HFF-Myc (cell line): Measurements from ENCODE around the gene ABLIM1.

Experiments
- DNase-seq: peaks from one replicate; pipeline ENCODE4 v3.0.0-alpha.2; 2011; ENCODE audit warnings: low read depth; ENCODE audit errors: extremely low read depth
- H3K4me3 ChIP-seq: replicated peaks from 2 replicates; pipeline ENCODE4 v1.5.1; 2011; ENCODE audit warnings: low read depth, mild to moderate bottlenecking, control low read depth, low read length
- TF ChIP-seq, protein P1 (sequence below): IDR thresholded peaks from 2 replicates; pipeline ENCODE4 v1.5.1; 2012; ENCODE audit warnings: mild to moderate bottlenecking, low read depth, low read length, control low read depth; ENCODE audit errors: missing control alignments

ABLIM1 gene

DNA sequence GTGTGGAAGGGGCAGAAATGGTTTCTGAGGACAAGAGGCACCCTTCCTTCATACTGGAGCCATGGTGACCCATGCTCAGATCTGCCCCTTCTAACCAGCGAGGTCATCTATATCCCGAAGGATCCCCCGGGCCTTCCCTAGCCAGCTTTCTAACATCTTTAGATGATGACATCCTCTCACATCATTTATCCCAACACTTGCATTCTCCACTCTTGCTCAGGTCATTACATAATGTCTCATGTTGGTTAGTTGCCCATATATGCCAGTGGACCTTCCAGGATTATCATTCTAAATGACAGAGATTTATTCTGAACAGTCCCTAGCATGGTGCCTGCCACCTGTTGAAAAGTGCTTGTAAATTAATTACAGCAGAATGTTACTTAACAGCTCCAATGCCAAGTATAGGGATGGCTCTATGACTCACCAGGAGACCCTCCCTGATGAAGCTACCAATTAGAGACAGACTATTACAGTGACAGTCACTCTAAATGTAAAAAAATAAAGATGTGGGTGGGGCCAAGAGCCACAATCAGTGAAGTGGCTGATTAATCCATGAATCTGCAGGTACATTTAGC lies 22.6 kb upstream of the ABLIM1 start:
- no peak overlapping the region for H3K4me3 ChIP-seq
- TF ChIP-seq, protein P1, sequence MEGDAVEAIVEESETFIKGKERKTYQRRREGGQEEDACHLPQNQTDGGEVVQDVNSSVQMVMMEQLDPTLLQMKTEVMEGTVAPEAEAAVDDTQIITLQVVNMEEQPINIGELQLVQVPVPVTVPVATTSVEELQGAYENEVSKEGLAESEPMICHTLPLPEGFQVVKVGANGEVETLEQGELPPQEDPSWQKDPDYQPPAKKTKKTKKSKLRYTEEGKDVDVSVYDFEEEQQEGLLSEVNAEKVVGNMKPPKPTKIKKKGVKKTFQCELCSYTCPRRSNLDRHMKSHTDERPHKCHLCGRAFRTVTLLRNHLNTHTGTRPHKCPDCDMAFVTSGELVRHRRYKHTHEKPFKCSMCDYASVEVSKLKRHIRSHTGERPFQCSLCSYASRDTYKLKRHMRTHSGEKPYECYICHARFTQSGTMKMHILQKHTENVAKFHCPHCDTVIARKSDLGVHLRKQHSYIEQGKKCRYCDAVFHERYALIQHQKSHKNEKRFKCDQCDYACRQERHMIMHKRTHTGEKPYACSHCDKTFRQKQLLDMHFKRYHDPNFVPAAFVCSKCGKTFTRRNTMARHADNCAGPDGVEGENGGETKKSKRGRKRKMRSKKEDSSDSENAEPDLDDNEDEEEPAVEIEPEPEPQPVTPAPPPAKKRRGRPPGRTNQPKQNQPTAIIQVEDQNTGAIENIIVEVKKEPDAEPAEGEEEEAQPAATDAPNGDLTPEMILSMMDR = no peak
- DNase-seq = no peak

DNA sequence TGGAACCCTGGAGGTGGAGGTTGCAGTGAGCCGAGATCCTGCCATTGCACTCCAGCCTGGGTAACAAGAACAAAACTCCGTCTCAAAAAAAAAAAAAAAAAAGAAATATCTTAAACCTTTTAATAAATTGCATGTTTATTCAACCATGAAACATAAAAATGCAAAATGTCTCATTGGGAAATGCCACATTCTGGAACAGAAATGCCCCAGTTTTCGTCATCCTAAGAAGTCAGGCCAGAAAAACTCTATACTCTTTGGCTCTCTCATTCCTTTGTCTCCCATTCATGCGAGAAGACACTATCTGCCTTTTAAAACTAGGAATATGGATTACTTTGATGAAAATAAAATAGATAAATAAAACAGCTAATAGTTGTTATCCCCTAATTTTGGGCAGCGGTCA lies 21.5 kb upstream of the ABLIM1 start:
- no peak for DNase-seq
- no peak overlapping the region for H3K4me3 ChIP-seq
- TF ChIP-seq, protein P1 = no peak

DNA sequence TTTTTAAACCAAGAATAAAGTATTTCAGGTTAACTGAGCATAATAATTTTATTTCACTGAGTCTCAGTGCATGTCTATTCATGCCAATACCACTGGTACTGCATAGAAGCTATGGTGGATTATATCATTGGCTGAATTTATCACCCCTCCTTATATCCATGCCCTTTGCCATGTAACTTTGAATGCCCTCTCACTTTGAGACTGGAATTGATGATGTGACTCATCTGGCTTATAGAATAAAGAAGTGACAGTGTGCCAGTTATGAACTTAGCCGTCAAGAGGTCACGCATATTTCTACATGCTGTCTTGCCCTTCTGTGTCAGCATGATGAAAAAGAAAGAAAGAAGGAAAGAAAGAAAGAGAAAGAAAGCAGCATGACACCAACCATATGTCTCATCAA lies 20.7 kb upstream of the ABLIM1 start:
- TF ChIP-seq, protein P1 = no peak
- no peak overlapping the region for H3K4me3 ChIP-seq
- no peak for DNase-seq

DNA sequence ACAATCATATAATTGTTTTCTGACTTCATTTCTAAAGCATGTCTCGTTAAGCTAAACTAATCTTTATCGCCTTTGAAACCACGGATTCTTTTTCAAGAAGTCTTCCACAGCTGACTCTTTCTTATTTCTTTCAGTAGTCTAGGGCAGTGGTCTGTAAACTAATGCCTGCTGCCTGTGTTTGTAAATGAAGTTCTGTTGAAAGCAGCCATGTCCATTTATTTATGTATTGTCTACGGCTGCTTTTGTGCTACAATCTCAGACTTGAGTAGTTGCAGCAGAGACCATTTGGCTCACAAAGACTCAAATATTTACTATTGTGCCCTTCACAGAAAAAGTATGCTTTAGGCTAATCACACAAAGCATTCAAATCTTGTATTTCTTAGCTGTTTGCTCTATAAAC lies 20.3 kb upstream of the ABLIM1 start:
- DNase-seq = no peak
- TF ChIP-seq, protein P1 = no peak
- H3K4me3 ChIP-seq = no peak overlapping the region

DNA sequence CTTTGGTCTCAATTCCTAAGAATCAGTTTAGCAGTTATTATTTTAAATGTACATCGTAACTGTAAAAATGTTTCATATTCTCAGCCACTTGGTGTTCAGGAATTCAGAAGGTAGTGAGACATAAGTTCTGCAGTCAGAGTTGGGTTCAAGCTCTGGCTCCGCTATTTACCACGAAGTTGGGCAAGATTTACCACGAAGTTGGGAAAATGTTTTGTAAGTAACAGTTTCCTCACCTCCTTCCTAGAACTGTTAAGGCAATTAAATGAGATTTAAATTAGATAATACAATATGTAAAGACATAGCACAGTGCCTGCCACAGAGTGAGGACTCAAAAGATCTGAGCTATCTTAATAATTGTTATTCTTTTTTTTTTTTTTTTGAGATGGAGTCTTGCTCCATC lies 16.3 kb upstream of the ABLIM1 start:
- no peak for DNase-seq
- TF ChIP-seq, protein P1 = no peak
- no peak overlapping the region for H3K4me3 ChIP-seq

DNA sequence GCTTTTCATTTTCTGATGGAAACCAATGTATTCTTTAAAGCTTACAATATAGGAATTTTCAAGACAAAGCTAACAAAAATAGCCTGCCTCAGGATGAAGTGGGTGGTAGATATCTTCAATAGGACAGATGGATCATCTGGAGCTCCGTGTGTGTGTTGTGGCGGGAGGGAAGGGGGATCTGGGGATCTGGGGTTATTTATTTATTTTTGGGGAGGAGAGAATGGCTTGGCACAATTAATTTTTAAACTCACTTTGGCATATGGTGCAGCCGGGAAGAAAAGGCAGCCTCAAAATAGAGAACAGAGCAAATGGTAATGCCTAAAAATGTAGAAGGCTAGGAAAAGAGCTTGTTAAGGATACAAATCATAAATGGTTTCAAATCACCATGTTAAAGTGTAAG lies 11.6 kb upstream of the ABLIM1 start:
- no peak for DNase-seq
- TF ChIP-seq, protein P1 = no peak
- H3K4me3 ChIP-seq = no peak overlapping the region
